Left lung (tissue), 10 donors: ENCODE results near the gene JARID2. TPM values are rescaled to one million over a fixed set of nuclear protein-coding genes. Genes with fewer than 3 reads are reported as not detected.

ENCODE experiments used
- ATAC-seq: fragments of 200-7000 bp; cut with Tn5 transposase; one replicate; pipeline ENCODE4 v1.9.1; 2020; ENCODE audit warnings: moderate library complexity
- DNase-seq, 4 donors: peaks; one replicate each; pipeline ENCODE4 v3.0.0-alpha.2; 2013 to 2020
- H3K27ac ChIP-seq, 2 donors: fragments of 200-600 bp; sonication (generic) in 1 of 2; one replicate each; pipeline versions ENCODE4 v1.5.0 to v1.8.0; 2020 to 2021
- H3K27me3 ChIP-seq, 2 donors: fragments of 200-600 bp; sonication (generic) in 1 of 2; one replicate each; pipeline versions ENCODE4 v1.5.0 to v1.8.0; 2020 to 2021
- H3K36me3 ChIP-seq, 2 donors: fragments of 200-600 bp; sonication (generic) in 1 of 2; one replicate each; pipeline versions ENCODE4 v1.5.0 to v1.8.0; 2020 to 2021
- H3K4me1 ChIP-seq, 2 donors: fragments of 200-600 bp; one replicate each; pipeline ENCODE4 v1.8.0; 2021
- H3K4me3 ChIP-seq, 2 donors: fragments of 200-600 bp; sonication (generic) in 1 of 2; one replicate each; pipeline versions ENCODE4 v1.5.0 to v1.8.0; 2020 to 2021; ENCODE audit warnings: mild to moderate bottlenecking in 1 of 2
- H3K9me3 ChIP-seq, 2 donors: fragments of 200-600 bp; sonication (generic) in 1 of 2; one replicate each; pipeline versions ENCODE4 v1.5.0 to v1.8.0; 2020 to 2021
- intact Hi-C, 2 donors: fragments of 100-400 bp; cut with DNase I; formaldehyde crosslinking; loops; one replicate each; pipeline versions ENCODE4 v1.11.2 to v1.14.2; 2022
- polyA plus RNA-seq, 6 donors: library from polyadenylated mRNA; unstranded; fragments of 120-200 nt; gene quantifications; one replicate each; pipeline ENCODE4 v1.2.1, GENCODE V29; 2013; ENCODE audit not compliant: insufficient read length in 6 of 6
- total RNA-seq, 2 donors: library from RNA; stranded (reverse); fragmentation: NEBNext Ultra II Directional; extraction: Animal tissue kit (Norgen Biotek cat#: 25700); gene quantifications; one replicate each; pipeline ENCODE4 v1.2.1, GENCODE V29; 2021
- TF ChIP-seq, protein P1 (sequence below), 2 donors: fragments of 200-600 bp; sonication (generic) in 1 of 2; IDR thresholded peaks; one replicate each; pipeline versions ENCODE4 v1.5.0 to v1.8.0; 2021; ENCODE audit warnings: antibody characterized with exemption in 2 of 2
- donor health status: DM: no; HTN: yes; CAD: no.
- donor health status: DM: no; HTN: no; CAD: no.

JARID2 gene
- total and polyA plus RNA-seq, 8 donors: 10.2 to 19.4 (median 17.8) TPM

DNA sequence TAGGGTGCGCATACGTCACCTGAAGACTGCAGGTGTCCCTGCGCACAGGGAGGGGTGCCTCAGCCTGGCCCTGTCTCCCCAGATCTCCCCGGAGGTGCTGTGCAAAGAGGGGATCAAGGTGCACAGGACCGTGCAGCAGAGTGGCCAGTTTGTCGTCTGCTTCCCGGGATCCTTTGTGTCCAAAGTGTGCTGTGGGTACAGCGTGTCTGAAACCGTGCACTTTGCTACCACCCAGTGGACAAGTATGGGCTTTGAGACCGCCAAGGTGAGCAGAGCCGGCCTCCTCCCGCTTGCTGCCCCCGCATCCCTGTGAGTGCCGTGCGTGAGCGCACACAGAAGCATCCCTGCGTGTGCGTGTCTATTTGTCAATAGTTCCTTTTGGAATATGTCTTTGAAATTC, 266.3 kb downstream of the JARID2 start:
- TF ChIP-seq, protein P1, sequence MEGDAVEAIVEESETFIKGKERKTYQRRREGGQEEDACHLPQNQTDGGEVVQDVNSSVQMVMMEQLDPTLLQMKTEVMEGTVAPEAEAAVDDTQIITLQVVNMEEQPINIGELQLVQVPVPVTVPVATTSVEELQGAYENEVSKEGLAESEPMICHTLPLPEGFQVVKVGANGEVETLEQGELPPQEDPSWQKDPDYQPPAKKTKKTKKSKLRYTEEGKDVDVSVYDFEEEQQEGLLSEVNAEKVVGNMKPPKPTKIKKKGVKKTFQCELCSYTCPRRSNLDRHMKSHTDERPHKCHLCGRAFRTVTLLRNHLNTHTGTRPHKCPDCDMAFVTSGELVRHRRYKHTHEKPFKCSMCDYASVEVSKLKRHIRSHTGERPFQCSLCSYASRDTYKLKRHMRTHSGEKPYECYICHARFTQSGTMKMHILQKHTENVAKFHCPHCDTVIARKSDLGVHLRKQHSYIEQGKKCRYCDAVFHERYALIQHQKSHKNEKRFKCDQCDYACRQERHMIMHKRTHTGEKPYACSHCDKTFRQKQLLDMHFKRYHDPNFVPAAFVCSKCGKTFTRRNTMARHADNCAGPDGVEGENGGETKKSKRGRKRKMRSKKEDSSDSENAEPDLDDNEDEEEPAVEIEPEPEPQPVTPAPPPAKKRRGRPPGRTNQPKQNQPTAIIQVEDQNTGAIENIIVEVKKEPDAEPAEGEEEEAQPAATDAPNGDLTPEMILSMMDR (IDR thresholded peaks at IDR 0.05): no peak
- no peak overlapping the region for H3K4me3 ChIP-seq
- H3K4me1 ChIP-seq: peaks cover 0 to 7% of the 10 kb centered on the region in 2 donors
- no peaks in the 10 kb centered on the region for H3K9me3 ChIP-seq
- ATAC-seq (no peak), DNase-seq (no peak)
- peaks cover 0 to 88% of the 10 kb centered on the region in 2 donors for H3K36me3 ChIP-seq
- H3K27me3 ChIP-seq: no peaks in the 10 kb centered on the region
- no peak overlapping the region for H3K27ac ChIP-seq
- intact Hi-C loops: no loop called here

DNA sequence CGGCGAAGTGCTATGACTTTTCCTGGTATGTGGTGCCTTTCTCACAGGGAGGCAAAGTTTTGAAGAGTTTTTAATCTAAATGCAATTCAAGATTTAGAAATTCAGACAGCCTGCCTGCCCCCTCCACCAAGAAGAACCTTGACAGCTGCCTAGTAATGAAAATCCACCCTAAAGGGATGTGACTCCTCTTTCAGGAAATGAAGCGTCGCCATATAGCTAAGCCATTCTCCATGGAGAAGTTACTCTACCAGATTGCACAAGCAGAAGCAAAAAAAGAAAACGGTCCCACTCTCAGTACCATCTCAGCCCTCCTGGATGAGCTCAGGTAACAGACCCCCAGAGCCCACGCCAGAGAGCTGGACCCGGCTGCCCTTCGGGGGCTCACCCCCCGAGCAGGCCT, 266.9 kb downstream of the JARID2 start:
- ATAC-seq (no peak), DNase-seq (no peak)
- Histone ChIP-seq H3K4me1 (peaks cover 0 to 7% of the 10 kb centered on the region in 2 donors), H3K36me3 (peaks cover 0 to 88% of the 10 kb centered on the region in 2 donors), H3K4me3 (no peak overlapping the region), H3K9me3 (no peaks in the 10 kb centered on the region), H3K27ac (no peak overlapping the region), H3K27me3 (no peaks in the 10 kb centered on the region)
- TF ChIP-seq, protein P1 (IDR thresholded peaks at IDR 0.05): no peak
- intact Hi-C loops: no loop called here

DNA sequence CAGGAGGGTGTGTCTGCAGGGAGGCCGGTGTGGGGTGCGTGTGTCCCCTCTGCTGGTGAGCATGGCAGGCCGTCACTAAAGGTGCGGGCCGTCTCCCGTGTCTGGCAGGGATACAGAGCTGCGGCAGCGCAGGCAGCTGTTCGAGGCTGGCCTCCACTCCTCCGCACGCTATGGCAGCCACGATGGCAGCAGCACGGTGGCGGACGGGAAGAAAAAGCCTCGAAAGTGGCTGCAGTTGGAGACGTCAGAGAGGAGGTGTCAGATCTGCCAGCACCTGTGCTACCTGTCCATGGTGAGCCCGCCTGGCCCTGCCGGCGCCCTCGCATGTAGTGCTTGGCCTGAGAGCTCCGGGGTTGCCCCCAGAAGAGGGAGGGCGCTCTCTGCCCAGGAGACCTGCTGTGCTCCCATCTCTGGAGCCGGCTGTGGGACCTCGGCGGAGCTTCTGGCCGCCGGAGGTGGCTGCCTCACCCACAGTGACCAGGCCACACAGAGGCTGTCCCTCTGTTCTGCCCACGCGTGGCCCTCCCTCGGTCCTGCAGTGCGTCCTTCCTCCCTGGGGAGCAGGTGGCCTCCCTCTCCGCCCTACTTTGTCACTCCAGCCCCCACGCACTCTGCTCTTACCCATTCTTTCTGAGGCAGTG, 267.4 kb downstream of the JARID2 start:
- no peak overlapping the region for H3K27ac ChIP-seq
- H3K4me1 ChIP-seq: peaks cover 0 to 4% of the 10 kb centered on the region in 2 donors
- TF ChIP-seq, protein P1 (IDR thresholded peaks at IDR 0.05): no peak
- H3K4me3 ChIP-seq: no peak overlapping the region
- DNase-seq (no peak), ATAC-seq (no peak)
- H3K36me3 ChIP-seq: peaks cover 0 to 88% of the 10 kb centered on the region in 2 donors
- H3K27me3 ChIP-seq: no peaks in the 10 kb centered on the region
- no peaks in the 10 kb centered on the region for H3K9me3 ChIP-seq
- intact Hi-C loops: no loop called here

DNA sequence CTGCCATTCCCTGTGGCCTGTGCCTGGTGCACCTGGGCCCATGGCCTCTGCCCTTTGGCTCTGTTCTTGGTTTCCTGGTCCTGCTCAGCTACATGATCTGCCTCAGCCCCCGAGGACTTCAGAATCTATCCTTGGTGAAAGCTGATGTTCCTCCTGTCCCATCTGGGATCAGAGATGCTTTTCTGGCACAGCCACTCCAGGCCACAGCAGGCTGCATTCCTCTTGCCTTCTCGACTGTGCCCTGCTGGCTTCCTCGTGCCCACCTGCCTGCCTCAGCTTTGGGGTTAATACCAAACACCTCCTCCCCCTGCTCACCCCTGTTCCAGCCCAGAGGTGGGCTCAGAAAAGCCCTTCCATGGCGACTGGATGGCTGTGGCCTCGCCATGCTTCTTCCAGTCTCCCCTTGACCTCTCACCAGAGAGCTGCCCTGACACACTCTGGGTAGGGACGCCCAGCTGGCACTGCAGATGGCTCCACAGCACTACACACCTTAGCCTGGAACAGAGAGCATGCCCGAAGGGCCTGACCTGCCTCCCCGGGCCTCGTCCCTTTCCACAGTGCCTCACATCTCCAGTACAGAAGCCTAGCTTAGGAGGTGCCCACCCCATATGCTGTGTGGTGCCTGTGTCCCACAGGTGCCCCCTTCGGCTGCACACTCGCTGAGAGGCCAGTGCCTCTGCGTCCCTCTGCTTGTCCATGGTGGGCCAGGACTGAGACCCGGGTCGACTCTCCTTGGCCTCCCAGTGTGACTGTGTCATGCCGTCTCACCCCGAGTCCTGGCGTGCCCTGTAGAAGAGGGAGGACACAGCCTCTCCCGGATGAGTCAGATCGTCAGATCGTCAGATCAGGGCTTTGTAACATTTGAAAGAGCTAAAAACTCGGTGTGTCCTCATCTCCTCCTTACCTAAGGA, 268.2 kb downstream of the JARID2 start:
- TF ChIP-seq, protein P1 (IDR thresholded peaks at IDR 0.05): no peak
- Histone ChIP-seq H3K27me3 (no peaks in the 10 kb centered on the region), H3K36me3 (peaks cover 0 to 90% of the 10 kb centered on the region in 2 donors), H3K9me3 (no peaks in the 10 kb centered on the region), H3K4me1 (no peaks in the 10 kb centered on the region), H3K4me3 (no peak overlapping the region), H3K27ac (no peak overlapping the region)
- intact Hi-C loops: no loop called here
- ATAC-seq: no peak
- no peak for DNase-seq

DNA sequence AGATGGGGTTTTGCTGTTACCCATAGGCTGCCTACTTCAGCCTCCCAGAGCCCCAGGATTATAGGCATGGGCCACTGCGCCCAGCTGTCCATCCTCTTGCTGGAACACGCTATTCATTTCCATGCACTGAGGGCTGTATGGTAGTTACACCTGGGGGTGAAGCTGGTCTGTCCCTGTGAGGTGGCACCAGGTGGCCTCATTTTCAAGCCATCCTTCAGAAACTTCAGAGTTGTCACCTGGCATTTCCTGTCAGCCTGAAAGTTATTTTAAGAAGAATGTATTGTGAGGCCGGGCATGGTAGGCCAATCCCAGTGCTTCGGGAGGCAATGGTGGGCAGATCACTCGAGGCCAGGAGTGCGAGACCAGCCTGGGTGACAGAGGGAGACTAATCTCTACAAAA, 269.4 kb downstream of the JARID2 start:
- TF ChIP-seq, protein P1 (IDR thresholded peaks at IDR 0.05): no peak
- Histone ChIP-seq H3K36me3 (peaks cover 0 to 91% of the 10 kb centered on the region in 2 donors), H3K4me3 (no peak overlapping the region), H3K4me1 (no peaks in the 10 kb centered on the region), H3K27ac (no peak overlapping the region), H3K27me3 (no peaks in the 10 kb centered on the region), H3K9me3 (no peaks in the 10 kb centered on the region)
- no peak for ATAC-seq
- no peak for DNase-seq
- intact Hi-C loops: no loop called here
